Uterus (tissue), 2 donors: ENCODE results near the gene NTPCR.

Experiments
- POLR2A ChIP-seq, 2 donors: fragments of 450-650 bp; IDR thresholded peaks; one replicate each; pipeline ENCODE4 v1.6.1; 2016; ENCODE audit warnings: antibody characterized with exemption in 2 of 2, mild to moderate bottlenecking in 1 of 2, moderate library complexity in 1 of 2
- TF ChIP-seq, protein P1 (sequence below), 4 experiments: fragments of 200-600 bp in 2 of 4; fragments of 450-650 bp in 2 of 4; sonication (generic) in 2 of 4; IDR thresholded peaks; one replicate each; pipeline ENCODE4 v1.5.1; 2016 to 2019; ENCODE audit warnings: antibody characterized with exemption in 4 of 4, mild to moderate bottlenecking in 2 of 4, moderate library complexity in 1 of 4

DNA sequence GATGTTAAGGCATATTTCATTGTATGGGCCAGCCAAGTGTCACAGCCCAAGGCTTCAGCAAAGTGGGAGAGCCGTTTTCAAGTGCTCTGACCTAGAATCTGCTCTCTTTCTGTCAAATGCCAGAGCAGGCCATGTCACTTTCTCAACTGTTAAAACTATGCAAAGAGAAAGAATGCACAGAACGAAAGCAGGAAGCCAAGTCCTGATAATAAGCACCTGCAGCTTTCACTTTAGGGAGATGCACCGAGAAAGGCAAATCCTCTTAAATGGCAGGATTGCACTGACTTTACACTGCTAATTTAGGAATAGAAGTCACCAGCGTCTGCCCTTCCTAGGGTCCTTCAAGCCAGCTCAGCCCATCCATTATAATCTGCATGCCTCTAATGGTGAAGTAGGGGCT lies 49.2 kb upstream of the NTPCR start:
- TF ChIP-seq POLR2A (IDR thresholded peaks at IDR 0.05): no peak
- TF ChIP-seq, protein P1, sequence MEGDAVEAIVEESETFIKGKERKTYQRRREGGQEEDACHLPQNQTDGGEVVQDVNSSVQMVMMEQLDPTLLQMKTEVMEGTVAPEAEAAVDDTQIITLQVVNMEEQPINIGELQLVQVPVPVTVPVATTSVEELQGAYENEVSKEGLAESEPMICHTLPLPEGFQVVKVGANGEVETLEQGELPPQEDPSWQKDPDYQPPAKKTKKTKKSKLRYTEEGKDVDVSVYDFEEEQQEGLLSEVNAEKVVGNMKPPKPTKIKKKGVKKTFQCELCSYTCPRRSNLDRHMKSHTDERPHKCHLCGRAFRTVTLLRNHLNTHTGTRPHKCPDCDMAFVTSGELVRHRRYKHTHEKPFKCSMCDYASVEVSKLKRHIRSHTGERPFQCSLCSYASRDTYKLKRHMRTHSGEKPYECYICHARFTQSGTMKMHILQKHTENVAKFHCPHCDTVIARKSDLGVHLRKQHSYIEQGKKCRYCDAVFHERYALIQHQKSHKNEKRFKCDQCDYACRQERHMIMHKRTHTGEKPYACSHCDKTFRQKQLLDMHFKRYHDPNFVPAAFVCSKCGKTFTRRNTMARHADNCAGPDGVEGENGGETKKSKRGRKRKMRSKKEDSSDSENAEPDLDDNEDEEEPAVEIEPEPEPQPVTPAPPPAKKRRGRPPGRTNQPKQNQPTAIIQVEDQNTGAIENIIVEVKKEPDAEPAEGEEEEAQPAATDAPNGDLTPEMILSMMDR (IDR thresholded peaks at IDR 0.05): no peak
